ENCODE data around the gene CHRNA3. TPM values are rescaled to one million over a fixed set of nuclear protein-coding genes. Genes with fewer than 3 reads are reported as not detected.

CHRNA3 gene
- polyA plus RNA-seq, 1 of the 3 experiments (the other 2 are of a cell fraction), result 2.3 TPM

GRCh38 chr15:78618490-78618934 lies 2.3 kb downstream of the CHRNA3 start (continued):
- TF ChIP-seq CTCF (IDR thresholded peaks at IDR 0.05) (peak; percentile 93), REST (IDR thresholded peaks at IDR 0.05; ENCODE audit: low read depth, low read length) (peak; percentile 43; the same call in 1 of the 2 replicates), ELF1 (IDR thresholded peaks at IDR 0.05) (0 out of 2 replicates have a peak, but pooled peaks have one; percentile 21), NRF1 (IDR thresholded peaks at IDR 0.05; ENCODE audit: low read depth, low read length) (no peak), MEF2A (IDR thresholded peaks at IDR 0.05; ENCODE audit: borderline replicate concordance, low read depth) (peak; percentile 74; the same call in 1 of the 2 replicates), EZH2phosphoT487 (IDR thresholded peaks at IDR 0.05; ENCODE audit: borderline replicate concordance, low read depth) (no peak)

GRCh38 chr15:78618064-78618463 lies 2.7 kb downstream of the CHRNA3 start:
- POLR2A ChIA-PET, result interaction anchor here (1.1 to 4.3 kb wide), 6 partner anchors 20 to 134 kb away, joined by 6 to 55 read pairs (median 23); partner anchors contain the start of genes CHRNA5 and CHRNB4
- peaks cover 0 to 2% of the 10 kb centered on the region in 2 experiments for H3K36me3 ChIP-seq (replicated peaks in 1 of 2; ENCODE audit: control insufficient read depth in 1 of 2, insufficient read depth in 2 of 2, low read length in 1 of 2)
- peaks cover 4 to 43% of the 10 kb centered on the region in 2 experiments; a peak in 2 of 4 replicates for H3K4me1 ChIP-seq (ENCODE audit: control insufficient read depth in 1 of 2, insufficient read depth in 2 of 2, low read depth in 1 of 2, low read length in 1 of 2)
- no peak overlapping the region for H3K4me2 ChIP-seq
- H3K4me3 ChIP-seq (ENCODE audit: low read depth in 2 of 2, low read length in 1 of 2), result no peak overlapping the region; a peak in 1 of 4 replicates
- peaks cover 36% of the 10 kb centered on the region for H3K27me3 ChIP-seq (ENCODE audit: insufficient read depth)
- H3F3A ChIP-seq (replicated peaks; ENCODE audit: insufficient read depth), result peaks cover 4% of the 10 kb centered on the region
- no peaks in the 10 kb centered on the region for H3K79me2 ChIP-seq (ENCODE audit: insufficient read depth)
- no peak overlapping the region for H3K9ac ChIP-seq
- H3K9me3 ChIP-seq, result no peaks in the 10 kb centered on the region
- peak overlapping the region in 1 of 2 experiments; percentile 99; a peak in 1 of 4 replicates for H3K27ac ChIP-seq (ENCODE audit: low read depth in 2 of 2, low read length in 1 of 2)
- CTCF ChIA-PET, result interaction anchor here (0.7 to 5.3 kb wide), 15 partner anchors 13 to 367 kb away, joined by 3 to 57 read pairs (median 9); partner anchors contain the start of genes CHRNA5 and PSMA4
- WGBS (ENCODE audit: low lambda C conversion rate), result 73% methylated on average over 7 of the region's 8 CpGs
- no peak for DNase-seq
- H3K9me2 ChIP-seq, result no peaks in the 10 kb centered on the region
- TF ChIP-seq RFX5 (IDR thresholded peaks at IDR 0.05; ENCODE audit: low read length), result no peak
- no peak for TF ChIP-seq RAD21 (IDR thresholded peaks at IDR 0.05; ENCODE audit: low read length)
- no peak for TF ChIP-seq SIN3A (IDR thresholded peaks at IDR 0.05; ENCODE audit: borderline replicate concordance, low read depth, low read length)
- no peak for TF ChIP-seq NRF1 (IDR thresholded peaks at IDR 0.05; ENCODE audit: low read depth, low read length)
- TF ChIP-seq CHD2 (IDR thresholded peaks at IDR 0.05; ENCODE audit: low read length, partially characterized antibody), result no peak
- no peak for TF ChIP-seq RCOR1 (IDR thresholded peaks at IDR 0.05; ENCODE audit: low read length)
- TF ChIP-seq RXRA (IDR thresholded peaks at IDR 0.05; ENCODE audit: borderline replicate concordance, low read depth), result no peak
- no peak for TF ChIP-seq NFIC (IDR thresholded peaks at IDR 0.05; ENCODE audit: borderline replicate concordance)
- TF ChIP-seq TCF12 (IDR thresholded peaks at IDR 0.05), result no peak
- no peak for TF ChIP-seq MAX (IDR thresholded peaks at IDR 0.05; ENCODE audit: low read depth)
- TF ChIP-seq JUND (IDR thresholded peaks at IDR 0.05), result no peak
- TF ChIP-seq CTCF (IDR thresholded peaks at IDR 0.05), result no peak
- no peak for TF ChIP-seq SMC3 (IDR thresholded peaks at IDR 0.05; ENCODE audit: low read depth, low read length)
- no peak for TF ChIP-seq GABPA (IDR thresholded peaks at IDR 0.05; ENCODE audit: low read depth)
- no peak for TF ChIP-seq EP300 (IDR thresholded peaks at IDR 0.05; ENCODE audit: borderline replicate concordance in 1 of 2, low read depth in 1 of 2, low read length in 1 of 2)
- peaks cover 15% of the 10 kb centered on the region for H4K20me1 ChIP-seq (ENCODE audit: insufficient read depth)
- H2AFZ ChIP-seq (ENCODE audit: low read depth), result no peak overlapping the region
